H1 (cell line): ENCODE measurements around the gene KAT14.

Source experiments
- ATF3 ChIP-seq: IDR thresholded peaks from 2 replicates; pipeline ENCODE4 v1.6.1; 2011; ENCODE audit warnings: low read depth, mild to moderate bottlenecking, low read length; ENCODE audit not compliant: insufficient read depth
- CTCF ChIP-seq, 3 experiments: IDR thresholded peaks; 1 replicate in 2 of 3; 2 replicates in 1 of 3; pipeline versions ENCODE4 v1.5.1 to v1.6.1; 2011; ENCODE audit warnings: low read length in 3 of 3, mild to moderate bottlenecking in 3 of 3, inconsistent platforms in 2 of 3, low read depth in 1 of 3, moderate library complexity in 1 of 3; ENCODE audit not compliant: insufficient read depth in 1 of 3; ENCODE audit errors: control extremely low read depth in 1 of 3
- EP300 ChIP-seq, 2 experiments: IDR thresholded peaks; 1 replicate in 1 of 2; 2 replicates in 1 of 2; pipeline ENCODE4 v1.6.1; 2011 to 2012; ENCODE audit warnings: low read depth in 2 of 2, low read length in 2 of 2, mild to moderate bottlenecking in 2 of 2, borderline replicate concordance in 1 of 2, inconsistent platforms in 1 of 2, moderate library complexity in 1 of 2
- EZH2 ChIP-seq: fragments of 200-600 bp; sonication (generic); IDR thresholded peaks from 2 replicates; pipeline ENCODE4 v1.7.1; 2012; ENCODE audit warnings: low read depth, mild to moderate bottlenecking, moderate library complexity, low read length, inconsistent platforms; ENCODE audit not compliant: severe bottlenecking
- HDAC2 ChIP-seq, 2 experiments: fragments of 300-600 bp in 1 of 2; sonication (generic) in 1 of 2; IDR thresholded peaks; 2 replicates each; pipeline ENCODE4 v1.6.1; 2011 to 2012; ENCODE audit warnings: low read depth in 2 of 2, low read length in 2 of 2, mild to moderate bottlenecking in 2 of 2, moderate library complexity in 2 of 2, borderline replicate concordance in 1 of 2, inconsistent platforms in 1 of 2
- POLR2A ChIP-seq, 2 experiments: IDR thresholded peaks; 1 replicate in 1 of 2; 2 replicates in 1 of 2; pipeline ENCODE4 v1.6.1; 2011; ENCODE audit warnings: low read depth in 2 of 2, low read length in 2 of 2, mild to moderate bottlenecking in 2 of 2; ENCODE audit errors: control extremely low read depth in 1 of 2
- POLR2AphosphoS5 ChIP-seq: IDR thresholded peaks from 2 replicates; pipeline ENCODE4 v1.6.1; 2011; ENCODE audit warnings: low read depth, low read length
- RAD21 ChIP-seq, 2 experiments: IDR thresholded peaks in 1 of 2; conservative IDR thresholded peaks in 1 of 2; 2 replicates each; pipeline ENCODE4 v1.6.1; 2011; ENCODE audit warnings: low read depth in 2 of 2, low read length in 2 of 2, improper control_type of control experiment in 1 of 2, inconsistent platforms in 1 of 2, mild to moderate bottlenecking in 1 of 2, moderate library complexity in 1 of 2
- TAF1 ChIP-seq: IDR thresholded peaks from 2 replicates; pipeline ENCODE4 v1.6.1; 2011; ENCODE audit warnings: mild to moderate bottlenecking, low read depth, low read length
- TAF7 ChIP-seq: optimal IDR thresholded peaks from 2 replicates; pipeline ENCODE3; 2011; ENCODE audit warnings: low read depth, mild to moderate bottlenecking, inconsistent platforms, low read length, moderate library complexity, borderline replicate concordance
- TCF12 ChIP-seq: IDR thresholded peaks from 2 replicates; pipeline ENCODE4 v1.6.1; 2011; ENCODE audit warnings: low read depth, mild to moderate bottlenecking, low read length
- YY1 ChIP-seq: IDR thresholded peaks from 2 replicates; pipeline ENCODE4 v1.6.1; 2011; ENCODE audit warnings: low read depth, mild to moderate bottlenecking, low read length
- ZNF274 ChIP-seq: IDR thresholded peaks from 2 replicates; pipeline ENCODE4 v1.7.0; 2012; ENCODE audit warnings: low read length, borderline replicate concordance; ENCODE audit errors: extremely low read depth

- TF ChIP-seq CTCF (IDR thresholded peaks at IDR 0.05; ENCODE audit: control extremely low read depth in 1 of 3, insufficient read depth in 1 of 3, low read depth in 1 of 3, low read length in 3 of 3) (no peak), HDAC2 (IDR thresholded peaks at IDR 0.05; ENCODE audit: borderline replicate concordance in 1 of 2, low read depth in 2 of 2, low read length in 2 of 2) (no peak), RAD21 (IDR thresholded peaks at IDR 0.05 in 1 of 2, conservative IDR thresholded peaks at IDR 0.05 in 1 of 2; ENCODE audit: low read depth in 2 of 2, low read length in 2 of 2) (no peak), EP300 (IDR thresholded peaks at IDR 0.05; ENCODE audit: borderline replicate concordance in 1 of 2, low read depth in 2 of 2, low read length in 2 of 2) (no peak), POLR2AphosphoS5 (no peak), ATF3 (no peak), TCF12 (no peak), ZNF274 (no peak), YY1 (no peak), POLR2A (IDR thresholded peaks at IDR 0.05; ENCODE audit: control extremely low read depth in 1 of 2, low read depth in 2 of 2, low read length in 2 of 2) (no peak), EZH2 (no peak), TAF1 (no peak), TAF7 (no peak)
Observed at GRCh38 chr20:18156045-18156444, 18.4 kb downstream of the KAT14 start.
